Measurements from ENCODE around the gene DLGAP4. TPM values are rescaled to one million over a fixed set of nuclear protein-coding genes. Genes with fewer than 3 reads are reported as not detected.

The DLGAP4 gene
- total and polyA plus RNA-seq, 10 of the 15 experiments (the other 5 are each of a cell fraction or from before 2014, with no cell fraction given): 0.42 to 43.3 (median 19.0) TPM

GRCh38 chr20:36542516-36543183 is 236.5 kb downstream of the DLGAP4 start:
- Histone ChIP-seq H4K20me1 (ENCODE audit: control insufficient read depth, insufficient read depth) (no peaks in the 10 kb centered on the region), H3K27me3 (replicated peaks in 1 of 2; ENCODE audit: control insufficient read depth in 2 of 2, insufficient read depth in 2 of 2, low read length in 1 of 2) (no peaks in the 10 kb centered on the region), H2AFZ (ENCODE audit: control insufficient read depth, low read depth, low read length) (no peak overlapping the region), H3K4me1 (ENCODE audit: control insufficient read depth, insufficient read depth, low read length) (no peaks in the 10 kb centered on the region; the same call in 1 of the 2 replicates), H3K9ac (ENCODE audit: control insufficient read depth, insufficient read depth, low read length) (no peak overlapping the region), H3K4me2 (ENCODE audit: control insufficient read depth, insufficient read depth) (no peak overlapping the region), H3K79me2 (ENCODE audit: control insufficient read depth, insufficient read depth, low read length) (no peaks in the 10 kb centered on the region; the same call in 1 of the 2 replicates), H3K4me3 (no peak overlapping the region), H3K9me3 (replicated peaks; ENCODE audit: control insufficient read depth, insufficient read depth, low read length) (no peaks in the 10 kb centered on the region), H3K36me3 (ENCODE audit: control insufficient read depth in 2 of 2, insufficient read depth in 2 of 2, low read length in 1 of 2) (no peaks in the 10 kb centered on the region), H3K27ac (ENCODE audit: control insufficient read depth, insufficient read depth) (no peak overlapping the region)
- intact Hi-C loops (cut with micrococcal nuclease; ENCODE audit: unreplicated experiment): no loop called here
- ChIA-PET RAD21 (ENCODE audit: unreplicated experiment) (interaction anchor here (1.1 kb wide), 1 partner anchor 321 kb away, joined by 3 read pairs; no protein-coding TSS in a partner anchor), SMC1A (ENCODE audit: uncharacterized antibody, unreplicated experiment) (no interaction called here), CTCF (interaction anchor here (0.7 to 1.1 kb wide), 2 partner anchors 39 to 62 kb away, joined by 3 to 5 read pairs; no protein-coding TSS in a partner anchor), POLR2A (interaction anchor here (0.5 kb wide), 1 partner anchor 1232 kb away, joined by 4 read pairs; no protein-coding TSS in a partner anchor)
- WGBS (ENCODE audit: insufficient coverage, insufficient replicate concordance, low lambda C conversion rate, missing lambda C conversion rate): 65% methylated on average over 10 of the region's 10 CpGs
- in situ Hi-C loops (cut with MboI): no loop called here
- no TSS peak for BruUV-seq (replicated peaks)
- FAIRE-seq (no peak), DNase-seq (ENCODE audit: low read depth, low spot score) (no peak), ATAC-seq (no peak)
- no peak for TF ChIP-seq TBL1XR1 (IDR thresholded peaks at IDR 0.05; ENCODE audit: low read depth, low read length)

- ChIA-PET CTCF (interaction anchor here (0.6 kb wide), 1 partner anchor 87 kb away, joined by 3 read pairs; no protein-coding TSS in a partner anchor), RAD21 (ENCODE audit: unreplicated experiment) (interaction anchor here (1.1 kb wide), 1 partner anchor 321 kb away, joined by 3 read pairs; no protein-coding TSS in a partner anchor), POLR2A (no interaction called here), SMC1A (ENCODE audit: uncharacterized antibody, unreplicated experiment) (no interaction called here)
- no peak for FAIRE-seq
- Histone ChIP-seq H3K9me3 (replicated peaks; ENCODE audit: control insufficient read depth, insufficient read depth, low read length) (no peaks in the 10 kb centered on the region), H3K79me2 (ENCODE audit: control insufficient read depth, insufficient read depth, low read length) (no peaks in the 10 kb centered on the region; the same call in 1 of the 2 replicates), H3K27ac (ENCODE audit: control insufficient read depth, insufficient read depth) (no peak overlapping the region), H2AFZ (ENCODE audit: control insufficient read depth, low read depth, low read length) (no peak overlapping the region), H3K36me3 (ENCODE audit: control insufficient read depth in 2 of 2, insufficient read depth in 2 of 2, low read length in 1 of 2) (no peaks in the 10 kb centered on the region), H3K27me3 (replicated peaks in 1 of 2; ENCODE audit: control insufficient read depth in 2 of 2, insufficient read depth in 2 of 2, low read length in 1 of 2) (no peaks in the 10 kb centered on the region), H3K4me1 (ENCODE audit: control insufficient read depth, insufficient read depth, low read length) (no peaks in the 10 kb centered on the region; the same call in 1 of the 2 replicates), H4K20me1 (ENCODE audit: control insufficient read depth, insufficient read depth) (no peaks in the 10 kb centered on the region), H3K9ac (ENCODE audit: control insufficient read depth, insufficient read depth, low read length) (no peak overlapping the region), H3K4me3 (no peak overlapping the region), H3K4me2 (ENCODE audit: control insufficient read depth, insufficient read depth) (no peak overlapping the region)
- intact Hi-C loops (cut with micrococcal nuclease; ENCODE audit: unreplicated experiment): no loop called here
- in situ Hi-C loops (cut with MboI): no loop called here
- WGBS (ENCODE audit: insufficient coverage, insufficient replicate concordance, low lambda C conversion rate, missing lambda C conversion rate): 68% methylated on average over 14 of the region's 14 CpGs
- DNase-seq (ENCODE audit: low read depth, low spot score): no peak
- no peak for ATAC-seq
- BruUV-seq (replicated peaks): no TSS peak
- no peak for TF ChIP-seq SMARCA5 (IDR thresholded peaks at IDR 0.05)
- TF ChIP-seq IRF4 (IDR thresholded peaks at IDR 0.05; ENCODE audit: low read depth, low read length): no peak
Observed at GRCh38 chr20:36543184-36544133, 237.3 kb downstream of the DLGAP4 start.

Data from GM12878 (cell line).